HG02973 (cell line): ENCODE data around the gene ARHGAP27.

Experiments used
- ATAC-seq: cut with Tn5 transposase; IDR thresholded peaks from one replicate; pipeline ENCODE4 v1.9.1; 2021; ENCODE audit warnings: moderate library complexity; ENCODE audit not compliant: unreplicated experiment

The ARHGAP27 gene

GRCh38 chr17:45430738-45431530, 1.7 kb downstream of the ARHGAP27 start:
- ATAC-seq = no peak

GRCh38 chr17:45430006-45430737, 2.5 kb downstream of the ARHGAP27 start:
- ATAC-seq = no peak

- ATAC-seq = no peak
Measured at GRCh38 chr17:45429339-45430005, 3.2 kb downstream of the ARHGAP27 start.

GRCh38 chr17:45428931-45429338, 3.7 kb downstream of the ARHGAP27 start:
- ATAC-seq = no peak

GRCh38 chr17:45428050-45428617, 4.5 kb downstream of the ARHGAP27 start:
- ATAC-seq = peak; percentile 43

GRCh38 chr17:45427181-45427835, 5.4 kb downstream of the ARHGAP27 start:
- no peak for ATAC-seq

- no peak for ATAC-seq
Measured at GRCh38 chr17:45426561-45426960, 6.1 kb downstream of the ARHGAP27 start.

GRCh38 chr17:45425984-45426413, 6.7 kb downstream of the ARHGAP27 start:
- no peak for ATAC-seq

- no peak for ATAC-seq
Measured at GRCh38 chr17:45425125-45425983, 7.3 kb downstream of the ARHGAP27 start.

GRCh38 chr17:45424769-45425124, 7.9 kb downstream of the ARHGAP27 start:
- no peak for ATAC-seq

GRCh38 chr17:45423975-45424335, 8.7 kb downstream of the ARHGAP27 start:
- ATAC-seq = no peak

- ATAC-seq = no peak
Measured at GRCh38 chr17:45423304-45423974, 9.2 kb downstream of the ARHGAP27 start.

GRCh38 chr17:45414990-45415881, 17.4 kb downstream of the ARHGAP27 start:
- ATAC-seq = no peak

GRCh38 chr17:45413498-45413923, 19.2 kb downstream of the ARHGAP27 start:
- ATAC-seq = no peak

- ATAC-seq = no peak
Measured at GRCh38 chr17:45411348-45412105, 21.1 kb downstream of the ARHGAP27 start.

GRCh38 chr17:45410144-45411091, 22.3 kb downstream of the ARHGAP27 start:
- ATAC-seq = no peak

- ATAC-seq = no peak
Measured at GRCh38 chr17:45409659-45410076, 23.0 kb downstream of the ARHGAP27 start.
